GM12874 (cell line): Measurements from ENCODE around the gene TMEM141.

Experiments used
- CTCF ChIP-seq: IDR thresholded peaks from 2 replicates; pipeline ENCODE4 v1.5.1; 2011; ENCODE audit warnings: low read depth, mild to moderate bottlenecking, control low read depth, low read length, moderate library complexity; ENCODE audit not compliant: insufficient read depth

TMEM141 gene

DNA sequence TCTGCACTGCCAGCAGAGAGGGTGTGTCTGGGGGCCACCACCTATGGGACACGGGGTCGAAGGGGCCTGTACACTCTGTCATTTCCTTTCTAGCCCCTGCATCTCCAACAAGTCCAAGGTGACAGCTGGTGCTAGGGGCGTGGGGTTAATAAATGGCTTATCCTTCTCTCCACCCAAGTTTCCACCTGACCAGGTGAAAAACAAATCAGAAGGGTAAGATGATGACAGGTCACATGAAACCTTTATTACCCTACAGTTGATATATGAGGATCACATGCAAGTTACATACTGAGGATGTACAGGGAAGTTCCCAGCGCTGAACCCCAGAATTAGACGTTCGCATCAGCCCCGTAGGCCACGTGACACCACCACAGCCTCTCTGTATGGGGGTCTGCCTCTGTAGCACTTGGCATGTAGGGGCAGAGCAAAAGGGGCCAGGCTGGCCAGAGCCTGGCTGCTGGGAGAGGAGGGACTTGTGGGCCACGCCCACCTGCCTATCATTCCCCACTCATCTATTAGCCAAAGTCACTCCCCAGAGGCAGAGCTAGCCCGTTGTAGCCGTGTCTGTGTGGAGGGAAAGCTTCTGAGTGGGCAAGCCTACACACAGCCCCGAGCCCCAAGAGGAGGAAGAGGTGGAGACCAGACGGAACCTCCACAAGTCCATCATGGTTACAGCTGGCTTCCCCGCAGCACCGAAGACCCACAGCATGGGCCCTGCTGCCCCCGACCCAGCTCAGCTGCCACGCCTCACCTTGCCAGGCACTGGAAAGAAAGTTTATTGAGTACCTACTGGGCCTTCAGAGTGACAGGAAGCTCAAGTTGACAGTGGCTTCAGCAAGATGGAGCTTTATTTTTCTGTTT lies 2.2 kb downstream of the TMEM141 start:
- TF ChIP-seq CTCF: no peak

GRCh38 chr9:136794281-136794999 lies 3.3 kb downstream of the TMEM141 start:
- TF ChIP-seq CTCF: no peak

- no peak for TF ChIP-seq CTCF
Measured at GRCh38 chr9:136795000-136795348, 3.8 kb downstream of the TMEM141 start.

- TF ChIP-seq CTCF: no peak
Measured at GRCh38 chr9:136796238-136796774, 5.2 kb downstream of the TMEM141 start, which contains the start of gene CCDC183. CCDC183 (plus strand) TSS chr9:136796338; CDS start chr9:136796398, 60 bp downstream.

DNA sequence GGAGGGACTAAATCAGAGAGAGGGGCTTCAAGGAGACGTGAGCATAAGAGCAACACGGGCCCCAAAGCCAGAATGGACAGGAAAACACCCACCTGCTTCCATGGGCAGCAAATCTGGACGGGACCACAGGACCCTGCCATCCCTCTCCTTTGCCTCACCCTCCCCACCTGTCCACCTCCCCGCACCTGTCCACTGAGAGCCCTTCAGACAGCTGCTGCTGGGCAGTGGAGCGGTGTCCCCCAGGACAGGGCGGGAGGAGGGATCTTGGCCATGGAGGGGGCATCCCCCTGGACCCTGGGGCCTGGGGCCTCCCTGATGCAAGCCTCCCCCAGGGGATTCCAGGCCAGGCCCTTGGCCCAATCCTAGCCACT lies 7.5 kb downstream of the TMEM141 start:
- TF ChIP-seq CTCF: no peak

DNA sequence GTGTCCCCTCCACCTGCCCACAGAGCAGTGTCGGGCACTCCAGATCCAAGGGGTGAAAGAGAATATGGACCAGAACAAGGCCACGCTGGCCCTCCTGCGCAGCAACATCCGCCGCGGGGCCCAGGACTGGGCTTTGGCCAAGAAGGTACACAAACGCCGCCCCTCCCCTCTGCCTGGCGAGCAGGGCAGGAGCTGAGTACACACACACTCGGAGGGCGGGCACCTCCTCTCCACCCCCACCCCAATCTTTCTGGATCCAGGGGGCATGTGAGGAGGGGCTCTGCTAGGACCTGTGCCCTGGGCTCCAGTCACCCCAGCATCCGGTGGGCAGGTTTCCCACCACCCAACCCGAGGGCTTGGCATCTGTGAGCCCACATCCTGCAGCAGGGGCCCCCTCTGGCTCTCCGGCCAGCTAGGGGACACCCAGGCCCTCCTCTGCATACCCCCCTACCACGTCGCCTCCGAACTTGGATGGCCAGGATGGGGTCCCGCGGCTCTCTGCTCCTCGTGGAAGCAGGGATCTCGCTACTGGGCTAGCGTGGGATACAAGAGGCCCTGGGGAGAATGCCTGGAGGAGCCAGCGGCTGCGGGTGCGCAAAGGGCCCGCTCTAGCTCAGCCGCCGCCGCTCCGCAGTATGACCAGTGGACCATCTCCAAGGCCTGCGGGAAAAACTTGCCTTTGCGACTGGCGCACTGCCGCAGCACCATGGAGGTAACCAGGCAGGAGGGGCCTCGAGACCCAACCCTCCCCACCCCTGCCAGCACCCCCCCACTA lies 8.1 kb downstream of the TMEM141 start:
- TF ChIP-seq CTCF: no peak
